Measurements from ENCODE around the gene TCF7L2. TPM values are rescaled to one million over a fixed set of nuclear protein-coding genes. Genes with fewer than 3 reads are reported as not detected.
A peak's percentile ranks its signal among the peaks of the same experiment; 100 is the strongest.

TCF7L2 gene
- total RNA-seq, 1 experiment from 2014 or later, result 45.2 TPM

GRCh38 chr10:113056441-113057021, 106.5 kb downstream of the TCF7L2 start:
- POLR2A ChIA-PET, result interaction anchor here (0.8 kb wide), 1 partner anchor 14 kb away, joined by 3 read pairs; no protein-coding TSS in a partner anchor

DNA sequence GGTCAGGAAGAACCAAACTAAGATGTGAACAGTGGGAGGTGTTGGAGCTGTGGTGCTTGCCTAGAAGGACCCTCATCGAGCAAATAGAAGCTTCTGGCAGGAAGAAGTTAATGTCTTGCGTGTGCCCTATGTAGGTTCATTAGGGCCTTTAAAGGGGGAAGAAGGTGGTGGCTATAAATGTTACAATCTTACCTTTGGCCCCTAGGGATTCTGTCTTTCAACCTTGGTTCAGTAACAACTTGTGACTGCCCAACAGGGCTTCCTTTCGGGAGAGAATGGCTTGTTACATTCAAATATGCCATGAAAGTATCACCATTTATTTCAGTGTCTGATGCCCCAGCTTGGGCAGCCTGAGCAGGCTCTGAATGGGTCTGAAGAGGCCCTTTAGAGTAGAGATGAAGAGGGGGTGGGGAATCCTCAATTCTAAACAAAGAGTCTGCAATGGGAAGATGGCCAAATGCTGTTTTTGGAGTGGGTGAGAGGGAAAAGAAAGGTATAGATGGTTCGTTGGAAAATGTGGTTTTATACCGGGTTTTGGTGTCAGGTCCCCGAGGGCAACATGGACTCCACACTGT, 108.0 kb downstream of the TCF7L2 start:
- 0 out of 2 replicates have a peak, but pooled peaks cover 3% of the 10 kb centered on the region for H3K36me3 ChIP-seq (ENCODE audit: control insufficient read depth, insufficient read depth, low read length)
- H3K4me1 ChIP-seq (ENCODE audit: control insufficient read depth, insufficient read depth, low read length), result peaks cover 90% of the 10 kb centered on the region
- no peaks in the 10 kb centered on the region for H3K9me3 ChIP-seq (ENCODE audit: control insufficient read depth, insufficient read depth, low read depth, low read length)
- CTCF ChIA-PET, result no interaction called here
- ATAC-seq (peak; percentile 69), DNase-seq (ENCODE audit: low read depth, low spot score) (no peak)
- no peaks in the 10 kb centered on the region for H3K27me3 ChIP-seq (ENCODE audit: control insufficient read depth, insufficient read depth, low read length)
- intact Hi-C loops (cut with micrococcal nuclease; ENCODE audit: unreplicated experiment), result loop anchor here (5.0 kb wide), 1 partner anchor 106 kb away; the partner anchor contains the start of gene TCF7L2
- in situ Hi-C loops (cut with HindIII; ENCODE audit: low pct_unique_long_range_greater_than_20kb, low sequenced_read_pairs), result no loop called here
- H3K27ac ChIP-seq (ENCODE audit: low read length), result peak overlapping the region; percentile 97
- TF ChIP-seq CTCF (IDR thresholded peaks at IDR 0.05), result no peak
- TF ChIP-seq SIN3A (IDR thresholded peaks at IDR 0.05; ENCODE audit: borderline replicate concordance, insufficient read depth, low read depth, low read length), result no peak
- TF ChIP-seq, protein P1, sequence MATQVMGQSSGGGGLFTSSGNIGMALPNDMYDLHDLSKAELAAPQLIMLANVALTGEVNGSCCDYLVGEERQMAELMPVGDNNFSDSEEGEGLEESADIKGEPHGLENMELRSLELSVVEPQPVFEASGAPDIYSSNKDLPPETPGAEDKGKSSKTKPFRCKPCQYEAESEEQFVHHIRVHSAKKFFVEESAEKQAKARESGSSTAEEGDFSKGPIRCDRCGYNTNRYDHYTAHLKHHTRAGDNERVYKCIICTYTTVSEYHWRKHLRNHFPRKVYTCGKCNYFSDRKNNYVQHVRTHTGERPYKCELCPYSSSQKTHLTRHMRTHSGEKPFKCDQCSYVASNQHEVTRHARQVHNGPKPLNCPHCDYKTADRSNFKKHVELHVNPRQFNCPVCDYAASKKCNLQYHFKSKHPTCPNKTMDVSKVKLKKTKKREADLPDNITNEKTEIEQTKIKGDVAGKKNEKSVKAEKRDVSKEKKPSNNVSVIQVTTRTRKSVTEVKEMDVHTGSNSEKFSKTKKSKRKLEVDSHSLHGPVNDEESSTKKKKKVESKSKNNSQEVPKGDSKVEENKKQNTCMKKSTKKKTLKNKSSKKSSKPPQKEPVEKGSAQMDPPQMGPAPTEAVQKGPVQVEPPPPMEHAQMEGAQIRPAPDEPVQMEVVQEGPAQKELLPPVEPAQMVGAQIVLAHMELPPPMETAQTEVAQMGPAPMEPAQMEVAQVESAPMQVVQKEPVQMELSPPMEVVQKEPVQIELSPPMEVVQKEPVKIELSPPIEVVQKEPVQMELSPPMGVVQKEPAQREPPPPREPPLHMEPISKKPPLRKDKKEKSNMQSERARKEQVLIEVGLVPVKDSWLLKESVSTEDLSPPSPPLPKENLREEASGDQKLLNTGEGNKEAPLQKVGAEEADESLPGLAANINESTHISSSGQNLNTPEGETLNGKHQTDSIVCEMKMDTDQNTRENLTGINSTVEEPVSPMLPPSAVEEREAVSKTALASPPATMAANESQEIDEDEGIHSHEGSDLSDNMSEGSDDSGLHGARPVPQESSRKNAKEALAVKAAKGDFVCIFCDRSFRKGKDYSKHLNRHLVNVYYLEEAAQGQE (IDR thresholded peaks at IDR 0.05; ENCODE audit: insufficient read depth in 1 of 2, low read depth in 2 of 2, low read length in 1 of 2), result no peak
- H3K4me3 ChIP-seq (ENCODE audit: low read depth in 2 of 2, low read length in 2 of 2), result peak overlapping the region in 1 of 2 experiments; percentile 34; a peak in 2 of 4 replicates
- POLR2A ChIA-PET, result no interaction called here
- BruUV-seq (replicated peaks), result no TSS peak

More at GRCh38 chr10:113056441-113057021, 106.5 kb downstream of the TCF7L2 start:
- intact Hi-C loops (cut with micrococcal nuclease; ENCODE audit: unreplicated experiment), result loop anchor here (5.0 kb wide), 1 partner anchor 104 kb away; the partner anchor contains the start of gene TCF7L2
- in situ Hi-C loops (cut with HindIII; ENCODE audit: low pct_unique_long_range_greater_than_20kb, low sequenced_read_pairs), result no loop called here
- Histone ChIP-seq H3K27ac (ENCODE audit: low read length) (peak overlapping the region; percentile 97), H3K27me3 (ENCODE audit: control insufficient read depth, insufficient read depth, low read length) (no peaks in the 10 kb centered on the region), H3K4me3 (ENCODE audit: low read depth in 2 of 2, low read length in 2 of 2) (no peak overlapping the region), H3K36me3 (ENCODE audit: control insufficient read depth, insufficient read depth, low read length) (0 out of 2 replicates have a peak, but pooled peaks cover 3% of the 10 kb centered on the region), H3K9me3 (ENCODE audit: control insufficient read depth, insufficient read depth, low read depth, low read length) (no peaks in the 10 kb centered on the region), H3K4me1 (ENCODE audit: control insufficient read depth, insufficient read depth, low read length) (peaks cover 90% of the 10 kb centered on the region)
- CTCF ChIA-PET, result interaction anchor here (0.6 kb wide), 1 partner anchor 71 kb away, joined by 12 read pairs; no protein-coding TSS in a partner anchor
- TF ChIP-seq CTCF (IDR thresholded peaks at IDR 0.05) (no peak), POLR2AphosphoS5 (IDR thresholded peaks at IDR 0.05; ENCODE audit: low read depth, low read length) (no peak), TCF7L2 (IDR thresholded peaks at IDR 0.05; ENCODE audit: low read depth, low read length) (no peak), SIN3A (IDR thresholded peaks at IDR 0.05; ENCODE audit: borderline replicate concordance, insufficient read depth, low read depth, low read length) (no peak)
- TF ChIP-seq, protein P1 (IDR thresholded peaks at IDR 0.05; ENCODE audit: insufficient read depth in 1 of 2, low read depth in 2 of 2, low read length in 1 of 2), result no peak
- no peak for DNase-seq (ENCODE audit: low read depth, low spot score)
- ATAC-seq, result no peak
- no TSS peak for BruUV-seq (replicated peaks)
